Measurements from ENCODE around the gene DLG5. TPM values are rescaled to one million over a fixed set of nuclear protein-coding genes. Genes with fewer than 3 reads are reported as not detected.

Gene DLG5
- total and polyA plus RNA-seq, 2 experiments from 2014 or later = 15.5 to 29.3 TPM

- H3K4me2 ChIP-seq = no peak overlapping the region
- peak; percentile 50 for DNase-seq (ENCODE audit: low spot score)
- H3K36me3 ChIP-seq (replicated peaks; ENCODE audit: insufficient read depth, low read depth) = no peaks in the 10 kb centered on the region
- H3K9me2 ChIP-seq (replicated peaks; ENCODE audit: insufficient read depth) = no peaks in the 10 kb centered on the region
- no peaks in the 10 kb centered on the region for H3K79me2 ChIP-seq
- H3K27me3 ChIP-seq = no peaks in the 10 kb centered on the region
- 23% methylated on average over 7 of the region's 7 CpGs for WGBS (ENCODE audit: low lambda C conversion rate, missing lambda C conversion rate)
- no peak overlapping the region for H3K4me3 ChIP-seq
- no peaks in the 10 kb centered on the region for H4K20me1 ChIP-seq (ENCODE audit: insufficient read depth, poor library complexity, severe bottlenecking)
- no peaks in the 10 kb centered on the region for H3K4me1 ChIP-seq (ENCODE audit: insufficient read depth)
- H2AFZ ChIP-seq = no peak overlapping the region
- H3K27ac ChIP-seq = peak overlapping the region; percentile 34
- no peaks in the 10 kb centered on the region for H3K9me3 ChIP-seq (ENCODE audit: low read depth)
- TF ChIP-seq CTCF (IDR thresholded peaks at IDR 0.05; ENCODE audit: poor library complexity) (no peak), EZH2phosphoT487 (IDR thresholded peaks at IDR 0.05; ENCODE audit: low read depth, severe bottlenecking, unreplicated experiment) (no peak), EZH2 (IDR thresholded peaks at IDR 0.05; ENCODE audit: borderline replicate concordance) (no peak)
Measured at GRCh38 chr10:77949167-77949566, 22.6 kb upstream of the DLG5 start.

DNA sequence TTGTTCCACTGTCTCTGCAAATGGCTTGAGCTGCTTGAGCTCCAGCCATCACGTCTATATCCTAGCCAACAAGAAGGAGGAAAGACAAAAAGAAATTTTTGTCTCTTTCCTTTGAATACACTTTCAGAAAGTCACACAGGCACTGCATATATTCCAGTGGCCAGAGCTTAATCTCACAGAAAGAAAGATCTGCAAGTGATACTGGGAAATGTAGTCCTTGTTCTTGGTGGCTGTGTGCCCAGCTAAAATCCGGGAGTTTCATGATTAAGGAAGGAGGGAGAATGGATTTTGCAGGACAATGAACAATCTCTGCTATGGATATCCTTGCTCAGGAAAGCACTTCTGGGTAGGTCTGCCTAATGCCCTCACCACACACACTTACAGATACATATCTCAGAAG is 19.5 kb upstream of the DLG5 start:
- H4K20me1 ChIP-seq (ENCODE audit: insufficient read depth, poor library complexity, severe bottlenecking) = no peaks in the 10 kb centered on the region
- TF ChIP-seq EZH2 (IDR thresholded peaks at IDR 0.05; ENCODE audit: borderline replicate concordance) (no peak), EZH2phosphoT487 (IDR thresholded peaks at IDR 0.05; ENCODE audit: low read depth, severe bottlenecking, unreplicated experiment) (no peak)
- no peak overlapping the region for H3K27ac ChIP-seq
- no peak overlapping the region for H3K4me3 ChIP-seq
- no peaks in the 10 kb centered on the region for H3K27me3 ChIP-seq
- DNase-seq (ENCODE audit: low spot score) = no peak
- H3K9me2 ChIP-seq (replicated peaks; ENCODE audit: insufficient read depth) = no peaks in the 10 kb centered on the region
- H3K9me3 ChIP-seq (ENCODE audit: low read depth) = no peaks in the 10 kb centered on the region
- H3K4me2 ChIP-seq = no peak overlapping the region
- peaks cover 8% of the 10 kb centered on the region for H3K4me1 ChIP-seq (ENCODE audit: insufficient read depth)
- H3K36me3 ChIP-seq (replicated peaks; ENCODE audit: insufficient read depth, low read depth) = no peaks in the 10 kb centered on the region
- H2AFZ ChIP-seq = no peak overlapping the region
- no peaks in the 10 kb centered on the region for H3K79me2 ChIP-seq
- 56% methylated on average over 2 of the region's 2 CpGs for WGBS (ENCODE audit: low lambda C conversion rate, missing lambda C conversion rate)

DNA sequence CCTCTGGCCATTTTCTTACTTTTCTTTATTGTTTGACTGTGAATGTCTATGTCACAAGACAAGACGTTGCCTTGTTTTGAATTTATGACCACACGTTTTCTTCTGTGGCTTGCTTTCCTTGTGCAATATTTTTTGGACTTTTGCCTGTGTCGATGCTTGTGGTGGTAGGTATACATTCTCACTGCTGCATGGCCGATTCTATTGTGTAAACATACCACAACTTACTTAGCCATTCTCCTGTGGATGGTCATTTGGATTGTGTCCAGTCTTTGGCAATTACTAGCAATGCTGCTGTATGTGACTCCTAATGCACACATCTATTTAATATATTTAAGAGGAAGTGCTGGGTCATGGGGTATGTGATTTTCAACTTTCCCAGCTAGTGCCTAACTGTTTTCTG is 18.0 kb upstream of the DLG5 start:
- TF ChIP-seq CTCF (IDR thresholded peaks at IDR 0.05; ENCODE audit: poor library complexity) = no peak
- TF ChIP-seq EZH2phosphoT487 (IDR thresholded peaks at IDR 0.05; ENCODE audit: low read depth, severe bottlenecking, unreplicated experiment) = no peak
- no peak for TF ChIP-seq EZH2 (IDR thresholded peaks at IDR 0.05; ENCODE audit: borderline replicate concordance)
- Histone ChIP-seq H3K9me3 (ENCODE audit: low read depth) (no peaks in the 10 kb centered on the region), H3K27me3 (no peaks in the 10 kb centered on the region), H3K36me3 (replicated peaks; ENCODE audit: insufficient read depth, low read depth) (no peaks in the 10 kb centered on the region), H3K9me2 (replicated peaks; ENCODE audit: insufficient read depth) (no peaks in the 10 kb centered on the region), H3K27ac (peak overlapping the region; percentile 78), H3K4me1 (ENCODE audit: insufficient read depth) (peaks cover 14% of the 10 kb centered on the region), H3K4me3 (no peak overlapping the region), H2AFZ (no peak overlapping the region), H3K4me2 (no peak overlapping the region), H4K20me1 (ENCODE audit: insufficient read depth, poor library complexity, severe bottlenecking) (no peaks in the 10 kb centered on the region), H3K79me2 (no peaks in the 10 kb centered on the region)
- DNase-seq (ENCODE audit: low spot score) = no peak
- 68% methylated on average over 4 of the region's 4 CpGs for WGBS (ENCODE audit: low lambda C conversion rate, missing lambda C conversion rate)

- H3K9me2 ChIP-seq (replicated peaks; ENCODE audit: insufficient read depth) = no peaks in the 10 kb centered on the region
- H3K4me3 ChIP-seq = no peak overlapping the region
- 43% methylated on average over 8 of the region's 8 CpGs for WGBS (ENCODE audit: low lambda C conversion rate, missing lambda C conversion rate)
- no peaks in the 10 kb centered on the region for H3K9me3 ChIP-seq (ENCODE audit: low read depth)
- H3K4me2 ChIP-seq = peak overlapping the region; percentile 23
- H3K4me1 ChIP-seq (ENCODE audit: insufficient read depth) = peaks cover 22% of the 10 kb centered on the region
- TF ChIP-seq CTCF (IDR thresholded peaks at IDR 0.05; ENCODE audit: poor library complexity) = no peak
- no peak for TF ChIP-seq EZH2 (IDR thresholded peaks at IDR 0.05; ENCODE audit: borderline replicate concordance)
- TF ChIP-seq EZH2phosphoT487 (IDR thresholded peaks at IDR 0.05; ENCODE audit: low read depth, severe bottlenecking, unreplicated experiment) = no peak
- H3K27ac ChIP-seq = peak overlapping the region; percentile 78
- no peaks in the 10 kb centered on the region for H3K36me3 ChIP-seq (replicated peaks; ENCODE audit: insufficient read depth, low read depth)
- H2AFZ ChIP-seq = no peak overlapping the region
- no peaks in the 10 kb centered on the region for H4K20me1 ChIP-seq (ENCODE audit: insufficient read depth, poor library complexity, severe bottlenecking)
- peak; percentile 72 for DNase-seq (ENCODE audit: low spot score)
- H3K79me2 ChIP-seq = no peaks in the 10 kb centered on the region
- H3K27me3 ChIP-seq = no peaks in the 10 kb centered on the region
Measured at GRCh38 chr10:77943121-77943901, 16.8 kb upstream of the DLG5 start.
